GM21737 (cell line): ENCODE measurements around the gene VPS13D.
A peak's percentile ranks its signal among the peaks of the same experiment; 100 is the strongest.

Experiments used
- ATAC-seq: cut with Tn5 transposase; IDR thresholded peaks from one replicate; pipeline ENCODE4 v1.9.1; 2021; ENCODE audit warnings: mild to moderate bottlenecking, moderate library complexity; ENCODE audit not compliant: unreplicated experiment

VPS13D gene

GRCh38 chr1:12279728-12280464 lies 50.1 kb downstream of the VPS13D start:
- no peak for ATAC-seq

GRCh38 chr1:12282142-12282541 lies 52.3 kb downstream of the VPS13D start:
- no peak for ATAC-seq

GRCh38 chr1:12284486-12284885 lies 54.7 kb downstream of the VPS13D start:
- no peak for ATAC-seq

- no peak for ATAC-seq
These were observed 55.8 kb downstream of the VPS13D start for GRCh38 chr1:12285496-12286143.

- ATAC-seq, result no peak
These were observed 58.0 kb downstream of the VPS13D start for GRCh38 chr1:12287869-12288268.

- no peak for ATAC-seq
These were observed 61.0 kb downstream of the VPS13D start for GRCh38 chr1:12290828-12291227.

- no peak for ATAC-seq
These were observed 63.6 kb downstream of the VPS13D start for GRCh38 chr1:12293416-12293815.

- ATAC-seq, result no peak
These were observed 64.2 kb downstream of the VPS13D start for GRCh38 chr1:12294076-12294475.

- ATAC-seq, result no peak
These were observed 66.2 kb downstream of the VPS13D start for GRCh38 chr1:12296016-12296415.

- ATAC-seq, result peak; percentile 64
These were observed 66.8 kb downstream of the VPS13D start for GRCh38 chr1:12296623-12297022.

- ATAC-seq, result no peak
These were observed 70.9 kb downstream of the VPS13D start for GRCh38 chr1:12300706-12301105.

- no peak for ATAC-seq
These were observed 71.8 kb downstream of the VPS13D start for GRCh38 chr1:12301518-12302237.

GRCh38 chr1:12302798-12303447 lies 73.1 kb downstream of the VPS13D start:
- no peak for ATAC-seq

GRCh38 chr1:12305377-12305776 lies 75.5 kb downstream of the VPS13D start:
- no peak for ATAC-seq

GRCh38 chr1:12309783-12310742 lies 80.2 kb downstream of the VPS13D start:
- ATAC-seq, result no peak

- ATAC-seq, result no peak
These were observed 84.6 kb downstream of the VPS13D start for GRCh38 chr1:12314333-12314903.

GRCh38 chr1:12315146-12315545 lies 85.3 kb downstream of the VPS13D start:
- no peak for ATAC-seq

- ATAC-seq, result no peak
These were observed 86.5 kb downstream of the VPS13D start for GRCh38 chr1:12316331-12316730.

GRCh38 chr1:12320486-12320885 lies 90.7 kb downstream of the VPS13D start:
- no peak for ATAC-seq

GRCh38 chr1:12324423-12324822 lies 94.6 kb downstream of the VPS13D start:
- ATAC-seq, result no peak
